Stomach smooth muscle (tissue), 2 donors: Measurements from ENCODE around the gene ACADSB.

Source experiments
- H3K27ac ChIP-seq: one replicate; pipeline ENCODE4 v1.7.0; 2013; ENCODE audit warnings: mild to moderate bottlenecking, low read length, inconsistent platforms
- H3K27me3 ChIP-seq, 2 donors: one replicate each; pipeline ENCODE4 v1.7.0; 2013; ENCODE audit warnings: low read length in 2 of 2; ENCODE audit not compliant: insufficient read depth in 2 of 2, control insufficient read depth in 1 of 2
- H3K36me3 ChIP-seq, 2 donors: one replicate each; pipeline ENCODE4 v1.7.0; 2013; ENCODE audit warnings: low read length in 2 of 2; ENCODE audit not compliant: control insufficient read depth in 2 of 2, insufficient read depth in 2 of 2
- H3K4me1 ChIP-seq: one replicate; pipeline ENCODE4 v1.7.0; 2013; ENCODE audit warnings: low read length; ENCODE audit not compliant: control insufficient read depth, insufficient read depth
- H3K4me3 ChIP-seq, 2 donors: one replicate each; pipeline ENCODE4 v1.7.0; 2013; ENCODE audit warnings: low read length in 2 of 2
- H3K9ac ChIP-seq, 2 donors: one replicate each; pipeline ENCODE4 v1.7.0; 2013; ENCODE audit warnings: low read length in 2 of 2, mild to moderate bottlenecking in 1 of 2
- H3K9me3 ChIP-seq, 2 donors: one replicate each; pipeline ENCODE4 v1.7.0; 2013; ENCODE audit warnings: low read length in 2 of 2; ENCODE audit not compliant: control insufficient read depth in 2 of 2
- donor health status: healthy.
- donor health status: Pancreatic carcinoma.

The ACADSB gene

GRCh38 chr10:123039632-123039930, 30.8 kb downstream of the ACADSB start:
- Histone ChIP-seq H3K9ac (no peak overlapping the region), H3K36me3 (peaks cover 0 to 15% of the 10 kb centered on the region in 2 donors), H3K4me3 (no peak overlapping the region), H3K27me3 (no peaks in the 10 kb centered on the region), H3K4me1 (no peaks in the 10 kb centered on the region), H3K27ac (no peak overlapping the region), H3K9me3 (no peaks in the 10 kb centered on the region)

- H3K27ac ChIP-seq, result no peak overlapping the region
- H3K4me3 ChIP-seq, result no peak overlapping the region
- H3K9ac ChIP-seq, result no peak overlapping the region
- no peaks in the 10 kb centered on the region for H3K27me3 ChIP-seq
- H3K36me3 ChIP-seq, result peaks cover 10 to 12% of the 10 kb centered on the region in 2 donors
- H3K4me1 ChIP-seq, result no peaks in the 10 kb centered on the region
- H3K9me3 ChIP-seq, result no peaks in the 10 kb centered on the region
Measured at GRCh38 chr10:123042708-123043408, 34.1 kb downstream of the ACADSB start.

- no peaks in the 10 kb centered on the region for H3K27me3 ChIP-seq
- no peak overlapping the region for H3K4me3 ChIP-seq
- H3K36me3 ChIP-seq, result peaks cover 15 to 18% of the 10 kb centered on the region in 2 donors
- H3K4me1 ChIP-seq, result no peaks in the 10 kb centered on the region
- no peak overlapping the region for H3K27ac ChIP-seq
- H3K9ac ChIP-seq, result no peak overlapping the region
- H3K9me3 ChIP-seq, result no peaks in the 10 kb centered on the region
Measured at GRCh38 chr10:123043409-123043925, 34.7 kb downstream of the ACADSB start.

GRCh38 chr10:123044391-123044790, 35.6 kb downstream of the ACADSB start:
- Histone ChIP-seq H3K27ac (no peak overlapping the region), H3K4me1 (no peaks in the 10 kb centered on the region), H3K9ac (no peak overlapping the region), H3K36me3 (peaks cover 15 to 16% of the 10 kb centered on the region in 2 donors), H3K9me3 (no peaks in the 10 kb centered on the region), H3K4me3 (no peak overlapping the region), H3K27me3 (no peaks in the 10 kb centered on the region)

- no peak overlapping the region for H3K4me3 ChIP-seq
- no peaks in the 10 kb centered on the region for H3K4me1 ChIP-seq
- no peaks in the 10 kb centered on the region for H3K27me3 ChIP-seq
- H3K36me3 ChIP-seq, result peaks cover 16 to 20% of the 10 kb centered on the region in 2 donors
- no peak overlapping the region for H3K9ac ChIP-seq
- H3K9me3 ChIP-seq, result no peaks in the 10 kb centered on the region
- H3K27ac ChIP-seq, result no peak overlapping the region
Measured at GRCh38 chr10:123045961-123046731, 37.3 kb downstream of the ACADSB start.

- H3K27me3 ChIP-seq, result no peaks in the 10 kb centered on the region
- peaks cover 2 to 7% of the 10 kb centered on the region in 2 donors for H3K36me3 ChIP-seq
- H3K27ac ChIP-seq, result no peak overlapping the region
- no peak overlapping the region for H3K9ac ChIP-seq
- no peaks in the 10 kb centered on the region for H3K4me1 ChIP-seq
- no peak overlapping the region for H3K4me3 ChIP-seq
- no peaks in the 10 kb centered on the region for H3K9me3 ChIP-seq
Measured at GRCh38 chr10:123057968-123058367, 49.2 kb downstream of the ACADSB start.

GRCh38 chr10:123061865-123062264, 53.1 kb downstream of the ACADSB start:
- no peaks in the 10 kb centered on the region for H3K9me3 ChIP-seq
- H3K27ac ChIP-seq, result no peak overlapping the region
- H3K4me1 ChIP-seq, result no peaks in the 10 kb centered on the region
- peaks cover 0 to 4% of the 10 kb centered on the region in 2 donors for H3K27me3 ChIP-seq
- no peak overlapping the region for H3K4me3 ChIP-seq
- no peaks in the 10 kb centered on the region for H3K36me3 ChIP-seq
- no peak overlapping the region for H3K9ac ChIP-seq

- peaks cover 0 to 6% of the 10 kb centered on the region in 2 donors for H3K27me3 ChIP-seq
- H3K4me1 ChIP-seq, result no peaks in the 10 kb centered on the region
- H3K9ac ChIP-seq, result no peak overlapping the region
- H3K36me3 ChIP-seq, result no peaks in the 10 kb centered on the region
- H3K9me3 ChIP-seq, result no peaks in the 10 kb centered on the region
- H3K4me3 ChIP-seq, result no peak overlapping the region
- H3K27ac ChIP-seq, result no peak overlapping the region
Measured at GRCh38 chr10:123062726-123063125, 53.9 kb downstream of the ACADSB start.

- H3K9ac ChIP-seq, result no peak overlapping the region
- H3K27ac ChIP-seq, result no peak overlapping the region
- no peak overlapping the region for H3K4me3 ChIP-seq
- H3K27me3 ChIP-seq, result peaks cover 0 to 6% of the 10 kb centered on the region in 2 donors
- H3K4me1 ChIP-seq, result no peaks in the 10 kb centered on the region
- H3K9me3 ChIP-seq, result no peaks in the 10 kb centered on the region
- no peaks in the 10 kb centered on the region for H3K36me3 ChIP-seq
Measured at GRCh38 chr10:123068087-123068853, 59.5 kb downstream of the ACADSB start.

GRCh38 chr10:123069246-123069986, 60.6 kb downstream of the ACADSB start:
- Histone ChIP-seq H3K36me3 (no peaks in the 10 kb centered on the region), H3K27me3 (peaks cover 0 to 7% of the 10 kb centered on the region in 2 donors), H3K9me3 (no peaks in the 10 kb centered on the region), H3K9ac (no peak overlapping the region), H3K4me1 (no peaks in the 10 kb centered on the region), H3K27ac (no peak overlapping the region), H3K4me3 (no peak overlapping the region)
